ENCODE results near the gene EPS8L1.

- TF ChIP-seq CTCF (IDR thresholded peaks at IDR 0.05) = no peak
- no peak for TF ChIP-seq POLR2AphosphoS5 (IDR thresholded peaks at IDR 0.05; ENCODE audit: low read depth, low read length)
- no peak for TF ChIP-seq USF2 (IDR thresholded peaks at IDR 0.05; ENCODE audit: borderline replicate concordance, low read depth, low read length)
- no peak for TF ChIP-seq TAF1 (IDR thresholded peaks at IDR 0.05; ENCODE audit: borderline replicate concordance, low read depth, low read length)
- TF ChIP-seq USF1 (IDR thresholded peaks at IDR 0.05; ENCODE audit: borderline replicate concordance, low read depth) = no peak
- no peak for TF ChIP-seq RFX5 (IDR thresholded peaks at IDR 0.05; ENCODE audit: low read length)
- no peak for TF ChIP-seq JUND (IDR thresholded peaks at IDR 0.05)
Measured at GRCh38 chr19:55047951-55048350, 27.7 kb upstream of the EPS8L1 start.
